HepG2 (cell line): Measurements from ENCODE around the gene FBXO30. TPM values are rescaled to one million over a fixed set of nuclear protein-coding genes. Genes with fewer than 3 reads are reported as not detected.
A peak's percentile ranks its signal among the peaks of the same experiment; 100 is the strongest.

Experiments
- ATF1 ChIP-seq: IDR thresholded peaks from 2 replicates; pipeline ENCODE4 v1.6.1; 2016; ENCODE audit warnings: mild to moderate bottlenecking, control low read depth
- CENPT ChIP-seq: sonication (generic); formaldehyde crosslinking; IDR thresholded peaks from 2 replicates; pipeline ENCODE4 v1.8.0; 2022; ENCODE audit warnings: low read depth, mild to moderate bottlenecking, moderate library complexity, missing genetic modification reagents
- CHD4 ChIP-seq: fragments of 200-600 bp; sonication (generic); IDR thresholded peaks from 2 replicates; pipeline ENCODE4 v1.7.0; 2017; ENCODE audit warnings: mild to moderate bottlenecking, low read length, borderline replicate concordance
- FOXP1 ChIP-seq, 2 experiments: fragments of 450-650 bp in 1 of 2; IDR thresholded peaks; 2 replicates each; pipeline ENCODE4 v1.6.1; 2017 to 2018; ENCODE audit warnings: antibody characterized with exemption in 1 of 2
- HOXA9 ChIP-seq: sonication (generic); formaldehyde crosslinking; IDR thresholded peaks from 2 replicates; pipeline ENCODE4 v1.8.1; 2022; ENCODE audit warnings: missing genetic modification reagents, mild to moderate bottlenecking, moderate library complexity, borderline replicate concordance
- NR2F2 ChIP-seq: IDR thresholded peaks from 2 replicates; pipeline ENCODE4 v1.6.1; 2012; ENCODE audit warnings: low read depth, inconsistent platforms, borderline replicate concordance
- RBFOX2 ChIP-seq: fragments of 200-400 bp; formaldehyde crosslinking; IDR thresholded peaks from 2 replicates; pipeline ENCODE4 v1.6.1; 2017; ENCODE audit warnings: low read depth, mild to moderate bottlenecking, low read length
- ZNF136 ChIP-seq: sonication (generic); formaldehyde crosslinking; IDR thresholded peaks from 2 replicates; pipeline ENCODE4 v1.8.1; 2022; ENCODE audit warnings: low read depth, mild to moderate bottlenecking, moderate library complexity, missing genetic modification reagents
- ZNF24 ChIP-seq: fragments of 450-650 bp; IDR thresholded peaks from 2 replicates; pipeline ENCODE4 v1.6.1; 2017; ENCODE audit warnings: antibody characterized with exemption, mild to moderate bottlenecking
- ZNF282 ChIP-seq: fragments of 450-650 bp; IDR thresholded peaks from 2 replicates; pipeline ENCODE4 v1.6.1; 2018; ENCODE audit not compliant: partially characterized antibody
- ZNF484 ChIP-seq: sonication (generic); formaldehyde crosslinking; IDR thresholded peaks from 2 replicates; pipeline ENCODE4 v1.5.1; 2020; ENCODE audit warnings: mild to moderate bottlenecking, low read depth, missing genetic modification reagents, borderline replicate concordance
- ZNF777 ChIP-seq: sonication (generic); formaldehyde crosslinking; IDR thresholded peaks from 2 replicates; pipeline ENCODE4 v1.4.0; 2020; ENCODE audit warnings: missing genetic modification reagents
- polyA plus RNA-seq, 8 experiments: library from polyadenylated mRNA; depleted of rRNA in 3 of 8; stranded (reverse) in 7 of 8; unstranded in 1 of 8; fragments of >200 nt; fragmentation: Illumina TruSeq in 4 of 8; extraction: Trizol in 4 of 8; gene quantifications; 2 replicates each; pipeline versions ENCODE4 v1.2.1 to v1.2.3, GENCODE V29; 2011 to 2016; ENCODE audit warnings: low read depth in 4 of 8, missing spikeins in 1 of 8, mixed read lengths in 1 of 8; ENCODE audit not compliant: insufficient read depth in 1 of 8
- total RNA-seq, 5 experiments: library from RNA; depleted of rRNA; stranded (reverse); fragments of >200 nt; fragmentation: Illumina TruSeq; extraction: Trizol; gene quantifications; 2 replicates each; pipeline ENCODE4 v1.2.3, GENCODE V29; 2016; ENCODE audit warnings: low read depth in 1 of 5
- TF ChIP-seq, protein P1 (sequence below): IDR thresholded peaks from 2 replicates; pipeline ENCODE4 v1.6.1; 2018; ENCODE audit warnings: missing genetic modification reagents, mild to moderate bottlenecking, missing compliant biosample characterization
- TF ChIP-seq, protein P2 (sequence below): sonication (generic); formaldehyde crosslinking; conservative IDR thresholded peaks from 2 replicates; pipeline ENCODE4 v1.4.0; 2020; ENCODE audit warnings: mild to moderate bottlenecking, missing genetic modification reagents, moderate library complexity
- TF ChIP-seq, protein P3 (sequence below): sonication (generic); formaldehyde crosslinking; IDR thresholded peaks from 2 replicates; pipeline ENCODE4 v1.5.1; 2020; ENCODE audit warnings: missing genetic modification reagents, mild to moderate bottlenecking, borderline replicate concordance
- TF ChIP-seq, protein P4 (sequence below): sonication (generic); formaldehyde crosslinking; IDR thresholded peaks from 2 replicates; pipeline ENCODE4 v1.5.0; 2020; ENCODE audit warnings: missing genetic modification reagents
- TF ChIP-seq, protein P5 (sequence below): sonication (generic); formaldehyde crosslinking; IDR thresholded peaks from 2 replicates; pipeline ENCODE4 v1.8.1; 2023; ENCODE audit warnings: missing genetic modification reagents, inconsistent platforms, borderline replicate concordance
- TF ChIP-seq, protein P6 (sequence below): sonication (generic); formaldehyde crosslinking; IDR thresholded peaks from 2 replicates; pipeline ENCODE4 v1.8.1; 2023; ENCODE audit warnings: missing genetic modification reagents, mild to moderate bottlenecking, borderline replicate concordance
- TF ChIP-seq, protein P7 (sequence below): sonication (generic); formaldehyde crosslinking; IDR thresholded peaks from 2 replicates; pipeline ENCODE4 v1.5.0; 2020; ENCODE audit warnings: missing genetic modification reagents

The FBXO30 gene
- total and polyA plus RNA-seq, 2 of the 13 experiments (the other 11 are each of a cell fraction or from before 2014, with no cell fraction given): 3.2 to 7.1 TPM

DNA sequence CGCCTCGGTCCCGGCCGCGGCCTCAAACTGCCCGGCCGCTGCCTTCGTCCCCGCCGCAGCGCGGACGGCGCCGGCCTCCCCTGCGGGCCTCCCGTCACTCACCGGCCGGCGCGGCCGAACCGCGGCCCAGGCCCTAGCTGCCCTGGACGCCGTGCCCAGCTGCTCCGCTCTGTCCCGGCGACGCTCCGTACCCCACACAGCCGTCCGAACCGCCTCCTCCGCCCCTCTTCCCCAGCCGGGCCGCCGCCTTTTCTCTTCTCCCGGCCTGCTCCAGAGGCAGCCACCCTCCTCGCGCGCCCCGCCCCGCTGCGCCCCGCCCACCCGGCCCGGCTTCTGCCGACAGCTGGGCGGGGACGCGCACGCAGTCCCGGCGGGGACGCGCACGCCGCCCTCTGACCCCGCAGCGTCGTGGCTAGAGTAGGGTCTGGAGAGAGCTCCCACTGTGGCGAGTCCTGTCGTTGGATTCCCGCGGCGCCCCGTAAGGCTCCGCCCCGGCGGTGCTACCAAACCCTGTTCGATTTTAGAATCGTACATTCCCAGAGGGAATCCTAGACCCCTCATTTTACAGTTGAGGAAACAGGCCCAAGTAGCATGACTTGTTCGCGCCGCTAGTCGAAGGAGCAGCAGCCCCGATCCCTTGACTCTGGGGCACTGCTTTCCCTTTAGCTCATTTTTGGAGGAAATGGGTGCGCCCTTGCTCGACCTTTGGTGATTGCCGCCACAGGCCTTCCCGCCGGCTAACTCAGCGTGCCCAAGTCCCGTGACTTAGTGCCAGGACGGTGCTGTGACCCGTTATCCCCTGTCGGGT is at the start of gene FBXO30 (continued):
- TF ChIP-seq HOXA9 (CRISPR knock-in tag) (peak; percentile 90), CHD4 (no peak), FOXP1 (IDR thresholded peaks at IDR 0.05) (no peak), FOXP1 (CRISPR knock-in tag; IDR thresholded peaks at IDR 0.05) (no peak), ZNF777 (CRISPR knock-in tag) (peak; percentile 97), ZNF282 (no peak), NR2F2 (peak; percentile 55), ZNF24 (no peak), ATF1 (CRISPR knock-in tag) (no peak), CENPT (CRISPR knock-in tag) (0 out of 2 replicates have a peak, but pooled peaks have one; percentile 14), RBFOX2 (peak; percentile 94), ZNF484 (no peak), ZNF136 (CRISPR knock-in tag) (no peak; the same call in 1 of the 2 replicates)
- TF ChIP-seq, protein P1, sequence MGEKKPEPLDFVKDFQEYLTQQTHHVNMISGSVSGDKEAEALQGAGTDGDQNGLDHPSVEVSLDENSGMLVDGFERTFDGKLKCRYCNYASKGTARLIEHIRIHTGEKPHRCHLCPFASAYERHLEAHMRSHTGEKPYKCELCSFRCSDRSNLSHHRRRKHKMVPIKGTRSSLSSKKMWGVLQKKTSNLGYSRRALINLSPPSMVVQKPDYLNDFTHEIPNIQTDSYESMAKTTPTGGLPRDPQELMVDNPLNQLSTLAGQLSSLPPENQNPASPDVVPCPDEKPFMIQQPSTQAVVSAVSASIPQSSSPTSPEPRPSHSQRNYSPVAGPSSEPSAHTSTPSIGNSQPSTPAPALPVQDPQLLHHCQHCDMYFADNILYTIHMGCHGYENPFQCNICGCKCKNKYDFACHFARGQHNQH: peak; percentile 89
- TF ChIP-seq, protein P2, sequence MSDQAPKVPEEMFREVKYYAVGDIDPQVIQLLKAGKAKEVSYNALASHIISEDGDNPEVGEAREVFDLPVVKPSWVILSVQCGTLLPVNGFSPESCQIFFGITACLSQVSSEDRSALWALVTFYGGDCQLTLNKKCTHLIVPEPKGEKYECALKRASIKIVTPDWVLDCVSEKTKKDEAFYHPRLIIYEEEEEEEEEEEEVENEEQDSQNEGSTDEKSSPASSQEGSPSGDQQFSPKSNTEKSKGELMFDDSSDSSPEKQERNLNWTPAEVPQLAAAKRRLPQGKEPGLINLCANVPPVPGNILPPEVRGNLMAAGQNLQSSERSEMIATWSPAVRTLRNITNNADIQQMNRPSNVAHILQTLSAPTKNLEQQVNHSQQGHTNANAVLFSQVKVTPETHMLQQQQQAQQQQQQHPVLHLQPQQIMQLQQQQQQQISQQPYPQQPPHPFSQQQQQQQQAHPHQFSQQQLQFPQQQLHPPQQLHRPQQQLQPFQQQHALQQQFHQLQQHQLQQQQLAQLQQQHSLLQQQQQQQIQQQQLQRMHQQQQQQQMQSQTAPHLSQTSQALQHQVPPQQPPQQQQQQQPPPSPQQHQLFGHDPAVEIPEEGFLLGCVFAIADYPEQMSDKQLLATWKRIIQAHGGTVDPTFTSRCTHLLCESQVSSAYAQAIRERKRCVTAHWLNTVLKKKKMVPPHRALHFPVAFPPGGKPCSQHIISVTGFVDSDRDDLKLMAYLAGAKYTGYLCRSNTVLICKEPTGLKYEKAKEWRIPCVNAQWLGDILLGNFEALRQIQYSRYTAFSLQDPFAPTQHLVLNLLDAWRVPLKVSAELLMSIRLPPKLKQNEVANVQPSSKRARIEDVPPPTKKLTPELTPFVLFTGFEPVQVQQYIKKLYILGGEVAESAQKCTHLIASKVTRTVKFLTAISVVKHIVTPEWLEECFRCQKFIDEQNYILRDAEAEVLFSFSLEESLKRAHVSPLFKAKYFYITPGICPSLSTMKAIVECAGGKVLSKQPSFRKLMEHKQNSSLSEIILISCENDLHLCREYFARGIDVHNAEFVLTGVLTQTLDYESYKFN (CRISPR knock-in tag): 0 out of 2 replicates have a peak, but pooled peaks have one; percentile 17
- TF ChIP-seq, protein P3, sequence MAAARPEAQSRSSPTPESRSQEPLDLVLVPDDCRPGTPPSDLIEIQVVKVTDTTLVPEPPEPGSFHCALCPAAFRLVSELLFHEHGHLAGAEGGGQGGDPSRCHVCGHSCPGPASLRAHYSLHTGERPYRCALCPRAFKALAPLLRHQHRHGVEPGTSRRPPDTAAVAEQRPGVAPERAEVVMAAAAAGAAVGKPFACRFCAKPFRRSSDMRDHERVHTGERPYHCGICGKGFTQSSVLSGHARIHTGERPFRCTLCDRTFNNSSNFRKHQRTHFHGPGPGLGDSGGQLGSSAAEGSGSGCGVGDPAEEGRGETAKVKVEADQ (CRISPR knock-in tag): peak; percentile 18; the same call in 1 of the 2 replicates
- TF ChIP-seq, protein P4, sequence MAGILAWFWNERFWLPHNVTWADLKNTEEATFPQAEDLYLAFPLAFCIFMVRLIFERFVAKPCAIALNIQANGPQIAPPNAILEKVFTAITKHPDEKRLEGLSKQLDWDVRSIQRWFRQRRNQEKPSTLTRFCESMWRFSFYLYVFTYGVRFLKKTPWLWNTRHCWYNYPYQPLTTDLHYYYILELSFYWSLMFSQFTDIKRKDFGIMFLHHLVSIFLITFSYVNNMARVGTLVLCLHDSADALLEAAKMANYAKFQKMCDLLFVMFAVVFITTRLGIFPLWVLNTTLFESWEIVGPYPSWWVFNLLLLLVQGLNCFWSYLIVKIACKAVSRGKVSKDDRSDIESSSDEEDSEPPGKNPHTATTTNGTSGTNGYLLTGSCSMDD (CRISPR knock-in tag): 0 out of 2 replicates have a peak, but pooled peaks have one; percentile 47
- TF ChIP-seq, protein P5, sequence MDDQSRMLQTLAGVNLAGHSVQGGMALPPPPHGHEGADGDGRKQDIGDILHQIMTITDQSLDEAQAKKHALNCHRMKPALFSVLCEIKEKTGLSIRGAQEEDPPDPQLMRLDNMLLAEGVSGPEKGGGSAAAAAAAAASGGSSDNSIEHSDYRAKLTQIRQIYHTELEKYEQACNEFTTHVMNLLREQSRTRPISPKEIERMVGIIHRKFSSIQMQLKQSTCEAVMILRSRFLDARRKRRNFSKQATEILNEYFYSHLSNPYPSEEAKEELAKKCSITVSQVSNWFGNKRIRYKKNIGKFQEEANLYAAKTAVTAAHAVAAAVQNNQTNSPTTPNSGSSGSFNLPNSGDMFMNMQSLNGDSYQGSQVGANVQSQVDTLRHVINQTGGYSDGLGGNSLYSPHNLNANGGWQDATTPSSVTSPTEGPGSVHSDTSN (CRISPR knock-in tag): peak; percentile 7; the same call in 1 of the 2 replicates
- TF ChIP-seq, protein P6, sequence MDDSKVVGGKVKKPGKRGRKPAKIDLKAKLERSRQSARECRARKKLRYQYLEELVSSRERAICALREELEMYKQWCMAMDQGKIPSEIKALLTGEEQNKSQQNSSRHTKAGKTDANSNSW (CRISPR knock-in tag): no peak
- TF ChIP-seq, protein P7, sequence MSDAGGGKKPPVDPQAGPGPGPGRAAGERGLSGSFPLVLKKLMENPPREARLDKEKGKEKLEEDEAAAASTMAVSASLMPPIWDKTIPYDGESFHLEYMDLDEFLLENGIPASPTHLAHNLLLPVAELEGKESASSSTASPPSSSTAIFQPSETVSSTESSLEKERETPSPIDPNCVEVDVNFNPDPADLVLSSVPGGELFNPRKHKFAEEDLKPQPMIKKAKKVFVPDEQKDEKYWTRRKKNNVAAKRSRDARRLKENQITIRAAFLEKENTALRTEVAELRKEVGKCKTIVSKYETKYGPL (CRISPR knock-in tag): no peak
